Measurements from ENCODE around the gene ANKRD1.

The ANKRD1 gene

DNA sequence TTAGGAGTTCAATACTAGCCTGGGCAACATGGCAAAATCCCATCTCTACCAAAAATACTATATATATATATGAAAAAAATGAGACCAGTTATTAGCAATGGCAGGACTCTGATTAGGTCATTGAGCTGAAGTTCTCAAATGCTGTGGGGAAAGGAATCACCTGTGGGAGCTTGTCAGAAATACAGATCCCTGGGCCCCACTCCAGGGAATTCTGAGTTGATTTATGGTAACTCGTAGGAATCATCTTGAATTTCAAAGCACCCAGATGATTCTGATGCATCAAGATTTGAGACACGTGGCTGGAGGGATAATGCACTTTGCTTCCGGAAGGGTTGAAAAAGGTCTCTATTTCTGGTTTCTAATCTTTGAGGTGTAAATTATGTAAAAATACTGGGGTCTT is 1.0 kb upstream of the ANKRD1 start:
- no peak overlapping the region for H3K27ac ChIP-seq (ENCODE audit: low read length)
- H3K9me3 ChIP-seq (ENCODE audit: insufficient read depth, low read length, severe bottlenecking) = no peaks in the 10 kb centered on the region
- H3K4me2 ChIP-seq (ENCODE audit: insufficient read depth, low read length) = no peak overlapping the region
- H3K4me1 ChIP-seq (ENCODE audit: insufficient read depth, low read length) = peaks cover 25% of the 10 kb centered on the region
- no peak overlapping the region for H3K4me3 ChIP-seq (ENCODE audit: low read depth in 1 of 2, low read length in 2 of 2)
- no peaks in the 10 kb centered on the region for H4K20me1 ChIP-seq (ENCODE audit: insufficient read depth, low read length)
- ATAC-seq (ENCODE audit: insufficient read depth, low read depth) (no peak), DNase-seq (no peak)
- no peaks in the 10 kb centered on the region for H3K27me3 ChIP-seq (ENCODE audit: insufficient read depth, low read length, poor library complexity)
- H3K79me2 ChIP-seq (ENCODE audit: insufficient read depth, low read length) = no peaks in the 10 kb centered on the region
- no peak overlapping the region for H2AFZ ChIP-seq (ENCODE audit: low read depth, low read length)
- no peak for TF ChIP-seq EZH2 (IDR thresholded peaks at IDR 0.05; ENCODE audit: borderline replicate concordance, low read depth, low read length, severe bottlenecking)
- TF ChIP-seq, protein P1, sequence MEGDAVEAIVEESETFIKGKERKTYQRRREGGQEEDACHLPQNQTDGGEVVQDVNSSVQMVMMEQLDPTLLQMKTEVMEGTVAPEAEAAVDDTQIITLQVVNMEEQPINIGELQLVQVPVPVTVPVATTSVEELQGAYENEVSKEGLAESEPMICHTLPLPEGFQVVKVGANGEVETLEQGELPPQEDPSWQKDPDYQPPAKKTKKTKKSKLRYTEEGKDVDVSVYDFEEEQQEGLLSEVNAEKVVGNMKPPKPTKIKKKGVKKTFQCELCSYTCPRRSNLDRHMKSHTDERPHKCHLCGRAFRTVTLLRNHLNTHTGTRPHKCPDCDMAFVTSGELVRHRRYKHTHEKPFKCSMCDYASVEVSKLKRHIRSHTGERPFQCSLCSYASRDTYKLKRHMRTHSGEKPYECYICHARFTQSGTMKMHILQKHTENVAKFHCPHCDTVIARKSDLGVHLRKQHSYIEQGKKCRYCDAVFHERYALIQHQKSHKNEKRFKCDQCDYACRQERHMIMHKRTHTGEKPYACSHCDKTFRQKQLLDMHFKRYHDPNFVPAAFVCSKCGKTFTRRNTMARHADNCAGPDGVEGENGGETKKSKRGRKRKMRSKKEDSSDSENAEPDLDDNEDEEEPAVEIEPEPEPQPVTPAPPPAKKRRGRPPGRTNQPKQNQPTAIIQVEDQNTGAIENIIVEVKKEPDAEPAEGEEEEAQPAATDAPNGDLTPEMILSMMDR (IDR thresholded peaks at IDR 0.05; ENCODE audit: borderline replicate concordance, extremely low read depth, low read length, poor library complexity, severe bottlenecking) = no peak
- H3K9ac ChIP-seq (ENCODE audit: low read depth, low read length) = no peak overlapping the region
- no peaks in the 10 kb centered on the region for H3K36me3 ChIP-seq (ENCODE audit: insufficient read depth, low read length)

DNA sequence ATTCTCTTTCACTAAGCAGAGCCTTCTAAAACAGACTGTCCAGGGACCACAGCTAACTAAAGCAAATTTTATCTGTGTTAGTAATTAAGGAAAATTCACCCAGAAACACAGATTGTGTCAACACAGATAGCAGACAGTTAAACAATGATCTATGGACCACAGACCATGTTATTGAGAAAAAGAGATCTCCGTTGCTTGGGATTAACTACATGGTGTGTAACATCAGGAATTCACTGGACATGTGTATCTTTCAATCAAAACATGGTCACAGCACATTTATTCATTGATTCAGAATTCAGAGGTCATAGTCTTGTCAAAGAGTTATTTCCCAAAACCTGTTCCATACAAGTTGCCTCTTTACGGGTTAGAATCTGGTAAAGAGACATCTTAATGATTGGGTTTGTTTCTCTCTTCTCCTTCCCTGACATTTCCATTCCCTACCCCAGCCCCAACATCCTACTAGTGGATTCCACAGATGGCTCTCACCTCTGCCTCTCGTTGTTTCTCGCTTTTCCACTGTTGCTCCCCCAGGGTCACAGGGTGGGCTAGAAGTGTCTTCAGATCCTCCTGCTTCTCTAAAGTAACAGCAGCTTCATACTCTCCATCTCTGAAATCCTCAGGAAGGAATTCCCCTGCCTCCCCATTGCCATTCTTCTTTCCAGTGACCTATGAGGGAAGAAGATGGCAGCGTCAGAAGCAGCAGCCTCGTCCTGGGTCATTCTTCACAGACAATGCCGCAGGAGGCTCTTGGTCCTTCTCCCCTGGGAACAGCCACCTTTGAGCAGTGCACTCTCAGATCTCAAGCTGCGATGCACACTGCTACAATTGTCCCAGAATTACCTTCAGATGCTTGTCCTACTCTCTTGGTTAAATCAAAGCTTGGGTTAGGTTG is 958 bp downstream of the ANKRD1 start:
- DNase-seq (no peak), ATAC-seq (ENCODE audit: insufficient read depth, low read depth) (no peak)
- Histone ChIP-seq H3K4me3 (ENCODE audit: low read depth in 1 of 2, low read length in 2 of 2) (no peak overlapping the region), H3K9ac (ENCODE audit: low read depth, low read length) (no peak overlapping the region), H2AFZ (ENCODE audit: low read depth, low read length) (peak overlapping the region; percentile 50), H3K4me1 (ENCODE audit: insufficient read depth, low read length) (peaks cover 24% of the 10 kb centered on the region), H3K9me3 (ENCODE audit: insufficient read depth, low read length, severe bottlenecking) (no peaks in the 10 kb centered on the region), H3K79me2 (ENCODE audit: insufficient read depth, low read length) (no peaks in the 10 kb centered on the region), H3K4me2 (ENCODE audit: insufficient read depth, low read length) (no peak overlapping the region), H3K27me3 (ENCODE audit: insufficient read depth, low read length, poor library complexity) (no peaks in the 10 kb centered on the region), H3K27ac (ENCODE audit: low read length) (peak overlapping the region; percentile 28; the same call in 1 of the 2 replicates), H4K20me1 (ENCODE audit: insufficient read depth, low read length) (no peaks in the 10 kb centered on the region), H3K36me3 (ENCODE audit: insufficient read depth, low read length) (no peaks in the 10 kb centered on the region)
- no peak for TF ChIP-seq EZH2 (IDR thresholded peaks at IDR 0.05; ENCODE audit: borderline replicate concordance, low read depth, low read length, severe bottlenecking)
- TF ChIP-seq, protein P1 (IDR thresholded peaks at IDR 0.05; ENCODE audit: borderline replicate concordance, extremely low read depth, low read length, poor library complexity, severe bottlenecking) = no peak

DNA sequence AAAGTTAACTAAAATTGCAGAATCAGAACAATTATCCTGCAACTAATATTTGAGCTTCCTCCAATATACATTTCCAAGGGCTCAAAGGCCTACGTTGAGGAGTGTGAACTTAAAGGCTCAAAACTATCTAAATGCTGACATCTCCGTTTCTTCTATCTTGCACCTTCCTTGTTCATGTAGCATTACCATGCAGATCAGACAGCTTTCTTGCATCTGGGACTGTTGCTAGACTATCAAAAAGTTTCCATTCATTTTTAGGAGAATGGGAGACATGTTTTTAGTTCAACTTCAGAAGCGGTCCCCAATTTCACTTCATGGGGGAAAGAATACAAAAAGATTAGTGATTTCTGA is 2.9 kb downstream of the ANKRD1 start:
- Histone ChIP-seq H3K9me3 (ENCODE audit: insufficient read depth, low read length, severe bottlenecking) (no peaks in the 10 kb centered on the region), H3K36me3 (ENCODE audit: insufficient read depth, low read length) (no peaks in the 10 kb centered on the region), H2AFZ (ENCODE audit: low read depth, low read length) (no peak overlapping the region), H4K20me1 (ENCODE audit: insufficient read depth, low read length) (no peaks in the 10 kb centered on the region), H3K4me1 (ENCODE audit: insufficient read depth, low read length) (peaks cover 40% of the 10 kb centered on the region), H3K4me2 (ENCODE audit: insufficient read depth, low read length) (no peak overlapping the region), H3K27me3 (ENCODE audit: insufficient read depth, low read length, poor library complexity) (no peaks in the 10 kb centered on the region), H3K79me2 (ENCODE audit: insufficient read depth, low read length) (0 out of 2 replicates have a peak, but pooled peaks cover 5% of the 10 kb centered on the region), H3K27ac (ENCODE audit: low read length) (no peak overlapping the region), H3K9ac (ENCODE audit: low read depth, low read length) (no peak overlapping the region), H3K4me3 (ENCODE audit: low read depth in 1 of 2, low read length in 2 of 2) (no peak overlapping the region)
- ATAC-seq (ENCODE audit: insufficient read depth, low read depth) (no peak), DNase-seq (no peak)
- TF ChIP-seq, protein P1 (IDR thresholded peaks at IDR 0.05; ENCODE audit: borderline replicate concordance, extremely low read depth, low read length, poor library complexity, severe bottlenecking) = no peak
- no peak for TF ChIP-seq EZH2 (IDR thresholded peaks at IDR 0.05; ENCODE audit: borderline replicate concordance, low read depth, low read length, severe bottlenecking)
